HepG2 (cell line): Measurements from ENCODE around the gene CCDC85C. TPM values are rescaled to one million over a fixed set of nuclear protein-coding genes. Genes with fewer than 3 reads are reported as not detected.

ENCODE experiments used
- ATAC-seq: fragments of 200-7000 bp; cut with Tn5 transposase; 3 replicates; pipeline ENCODE4 v1.9.1; 2020; ENCODE audit warnings: mild to moderate bottlenecking, moderate library complexity
- BruUV-seq: library from RNA; stranded (reverse); fragments of 400-500 nt; replicated peaks from 2 replicates; lab custom pipeline; 2021; lab: Mats Ljungman, UMichigan
- CTCF ChIA-PET: fragments of 300-600 bp; formaldehyde crosslinking; extraction: SDS; loops from one replicate; lab custom pipeline; 2021; ENCODE audit warnings: low total read pairs, inconsistent platforms, low intra/inter-chr PET ratio; lab: Yijun Ruan, JAX
- POLR2A ChIA-PET: fragments of 350-600 bp; sonication (Branson Sonifier 250); formaldehyde crosslinking; loops from one replicate; lab custom pipeline; 2020; ENCODE audit warnings: antibody characterized with exemption, inconsistent platforms; lab: Yijun Ruan, JAX
- DNase-seq: peaks from one replicate; pipeline ENCODE4 v3.0.0-alpha.2; 2015; ENCODE audit warnings: low spot score
- FAIRE-seq: peaks from 3 replicates; lab custom pipeline; 2011; peaks lifted over from hg19 to GRCh38; lab: Jason Lieb, UNC
- H2AFZ ChIP-seq: one replicate; pipeline ENCODE4 v1.6.1; 2011; ENCODE audit warnings: low read length, inconsistent platforms
- H3K27ac ChIP-seq: fragments of 300-600 bp; 3 replicates; pipeline ENCODE4 v1.8.0; 2011; ENCODE audit warnings: mixed run types, mild to moderate bottlenecking, mixed read lengths, low read length, inconsistent platforms; ENCODE audit not compliant: insufficient read depth; ENCODE audit errors: extremely low read length
- H3K27me3 ChIP-seq, 2 experiments: fragments of 200-600 bp in 1 of 2; 2 replicates in 1 of 2; 3 replicates in 1 of 2; pipeline versions ENCODE4 v1.6.0 to v1.8.0; 2011; ENCODE audit warnings: low read length in 2 of 2, mild to moderate bottlenecking in 2 of 2, moderate library complexity in 2 of 2, inconsistent platforms in 1 of 2; ENCODE audit not compliant: insufficient read depth in 2 of 2, control insufficient read depth in 1 of 2
- H3K36me3 ChIP-seq, 2 experiments: fragments of 200-600 bp in 1 of 2; replicated peaks in 1 of 2; 2 replicates in 1 of 2; 3 replicates in 1 of 2; pipeline versions ENCODE4 v1.5.1 to v1.8.0; 2011; ENCODE audit warnings: low read length in 2 of 2, inconsistent platforms in 1 of 2; ENCODE audit not compliant: insufficient read depth in 2 of 2, control insufficient read depth in 1 of 2
- H3K4me1 ChIP-seq: 2 replicates; pipeline ENCODE4 v1.5.1; 2012; ENCODE audit warnings: low read length, inconsistent platforms; ENCODE audit not compliant: insufficient read depth
- H3K4me2 ChIP-seq: 2 replicates; pipeline ENCODE4 v1.6.0; 2011; ENCODE audit warnings: low read depth, low read length, inconsistent platforms
- H3K4me3 ChIP-seq, 3 experiments: fragments of 200-600 bp in 1 of 3; sonication (generic), shearing (Covaris generic) in 1 of 3; replicated peaks in 1 of 3; 2 replicates each; pipeline ENCODE4 v1.5.1; 2011 to 2016; ENCODE audit warnings: low read length in 3 of 3, inconsistent platforms in 2 of 3, low read depth in 2 of 3, mild to moderate bottlenecking in 2 of 3, control low read depth in 1 of 3, mixed read lengths in 1 of 3; ENCODE audit not compliant: insufficient read depth in 1 of 3
- H3K79me2 ChIP-seq: one replicate; pipeline ENCODE4 v1.6.1; 2011; ENCODE audit warnings: low read length, inconsistent platforms; ENCODE audit not compliant: insufficient read depth
- H3K9ac ChIP-seq: 2 replicates; pipeline ENCODE4 v1.6.0; 2011; ENCODE audit warnings: mild to moderate bottlenecking, low read depth, low read length, inconsistent platforms; ENCODE audit not compliant: insufficient read depth
- H3K9me3 ChIP-seq: 2 replicates; pipeline ENCODE4 v1.5.1; 2012; ENCODE audit warnings: mild to moderate bottlenecking, low read length
- H4K20me1 ChIP-seq: 2 replicates; pipeline ENCODE4 v1.6.0; 2011; ENCODE audit warnings: inconsistent platforms, mild to moderate bottlenecking, low read length, moderate library complexity; ENCODE audit not compliant: insufficient read depth
- AGO2 ChIP-seq: fragments of 200-400 bp; formaldehyde crosslinking; optimal IDR thresholded peaks from 2 replicates; pipeline ENCODE3; 2017; ENCODE audit warnings: mild to moderate bottlenecking, low read depth, low read length, moderate library complexity
- ARNTL ChIP-seq: sonication (generic); formaldehyde crosslinking; IDR thresholded peaks from 2 replicates; pipeline ENCODE4 v1.4.0; 2020; ENCODE audit warnings: mild to moderate bottlenecking, missing genetic modification reagents
- FOXA1 ChIP-seq, 2 experiments: fragments of 450-650 bp in 1 of 2; sonication (generic) in 1 of 2; formaldehyde crosslinking in 1 of 2; IDR thresholded peaks; 2 replicates each; pipeline versions ENCODE4 v1.4.0 to v1.6.1; 2016 to 2020; ENCODE audit warnings: missing genetic modification reagents in 1 of 2
- HHEX ChIP-seq: IDR thresholded peaks from 2 replicates; pipeline ENCODE4 v1.6.1; 2016; ENCODE audit warnings: control low read depth
- PTBP1 ChIP-seq: fragments of 200-400 bp; formaldehyde crosslinking; IDR thresholded peaks from 2 replicates; pipeline ENCODE4 v1.6.1; 2018; ENCODE audit warnings: low read length, low read depth; ENCODE audit not compliant: poor library complexity, severe bottlenecking
- TCF12 ChIP-seq, 2 experiments: fragments of 450-650 bp in 1 of 2; sonication (generic) in 1 of 2; formaldehyde crosslinking in 1 of 2; IDR thresholded peaks; 2 replicates each; pipeline versions ENCODE4 v1.6.1 to v1.8.0; 2017 to 2022; ENCODE audit warnings: antibody characterized with exemption in 1 of 2, mild to moderate bottlenecking in 1 of 2, missing genetic modification reagents in 1 of 2, moderate library complexity in 1 of 2
- TP53 ChIP-seq: sonication (generic); formaldehyde crosslinking; conservative IDR thresholded peaks from 2 replicates; pipeline ENCODE4 v1.4.0; 2020; ENCODE audit warnings: missing genetic modification reagents
- ZBTB26 ChIP-seq: IDR thresholded peaks from 2 replicates; pipeline ENCODE4 v1.6.1; 2016; ENCODE audit warnings: missing compliant biosample characterization, missing genetic modification reagents, borderline replicate concordance
- ZNF205 ChIP-seq: IDR thresholded peaks from 2 replicates; pipeline ENCODE4 v1.6.1; 2018; ENCODE audit warnings: missing biosample characterization, missing genetic modification reagents
- ZNF24 ChIP-seq: fragments of 450-650 bp; IDR thresholded peaks from 2 replicates; pipeline ENCODE4 v1.6.1; 2017; ENCODE audit warnings: antibody characterized with exemption, mild to moderate bottlenecking
- ZNF296 ChIP-seq: sonication (generic); formaldehyde crosslinking; conservative IDR thresholded peaks from 2 replicates; pipeline ENCODE4 v1.5.0; 2020; ENCODE audit warnings: mild to moderate bottlenecking, missing genetic modification reagents
- ZNF343 ChIP-seq: sonication (generic); formaldehyde crosslinking; IDR thresholded peaks from 2 replicates; pipeline ENCODE4 v1.4.0; 2020; ENCODE audit warnings: mild to moderate bottlenecking, missing genetic modification reagents
- ZNF44 ChIP-seq: sonication (generic); formaldehyde crosslinking; IDR thresholded peaks from 2 replicates; pipeline ENCODE4 v1.5.1; 2020; ENCODE audit warnings: mild to moderate bottlenecking, missing genetic modification reagents
- ZNF446 ChIP-seq: sonication (generic); formaldehyde crosslinking; IDR thresholded peaks from 2 replicates; pipeline ENCODE4 v1.5.0; 2020; ENCODE audit warnings: mild to moderate bottlenecking, missing genetic modification reagents
- WGBS: methylation state at CpG from one replicate; pipeline ENCODE4 v1.1.6; 2017; ENCODE audit warnings: low lambda C conversion rate; 5-methylcytosine and 5-hydroxymethylcytosine counted together
- in situ Hi-C: cut with HindIII; loops from 2 replicates; pipeline ENCODE4 v1.10.0; 2017; ENCODE audit warnings: low pct_unique_long_range_greater_than_20kb; ENCODE audit not compliant: extremely low pct_ligation_motif_present
- intact Hi-C: fragments of 100-400 bp; cut with micrococcal nuclease; formaldehyde crosslinking; loops from one replicate; pipeline ENCODE4 v1.10.0; 2022; ENCODE audit not compliant: unreplicated experiment
- polyA plus RNA-seq, 8 experiments: library from polyadenylated mRNA; depleted of rRNA in 3 of 8; stranded (reverse) in 7 of 8; unstranded in 1 of 8; fragments of >200 nt; fragmentation: Illumina TruSeq in 4 of 8; extraction: Trizol in 4 of 8; gene quantifications; 2 replicates each; pipeline versions ENCODE4 v1.2.1 to v1.2.3, GENCODE V29; 2011 to 2016; ENCODE audit warnings: low read depth in 4 of 8, missing spikeins in 1 of 8, mixed read lengths in 1 of 8; ENCODE audit not compliant: insufficient read depth in 1 of 8
- total RNA-seq, 5 experiments: library from RNA; depleted of rRNA; stranded (reverse); fragments of >200 nt; fragmentation: Illumina TruSeq; extraction: Trizol; gene quantifications; 2 replicates each; pipeline ENCODE4 v1.2.3, GENCODE V29; 2016; ENCODE audit warnings: low read depth in 1 of 5
- TF ChIP-seq, protein P1 (sequence below): IDR thresholded peaks from 2 replicates; pipeline ENCODE4 v1.6.1; 2012; ENCODE audit warnings: inconsistent platforms
- TF ChIP-seq, protein P2 (sequence below): sonication (generic); formaldehyde crosslinking; IDR thresholded peaks from 2 replicates; pipeline ENCODE4 v1.4.0; 2020; ENCODE audit warnings: missing genetic modification reagents

CCDC85C gene
- total and polyA plus RNA-seq, 2 of the 13 experiments (the other 11 are each of a cell fraction or from before 2014, with no cell fraction given): 18.8 to 43.8 TPM

DNA sequence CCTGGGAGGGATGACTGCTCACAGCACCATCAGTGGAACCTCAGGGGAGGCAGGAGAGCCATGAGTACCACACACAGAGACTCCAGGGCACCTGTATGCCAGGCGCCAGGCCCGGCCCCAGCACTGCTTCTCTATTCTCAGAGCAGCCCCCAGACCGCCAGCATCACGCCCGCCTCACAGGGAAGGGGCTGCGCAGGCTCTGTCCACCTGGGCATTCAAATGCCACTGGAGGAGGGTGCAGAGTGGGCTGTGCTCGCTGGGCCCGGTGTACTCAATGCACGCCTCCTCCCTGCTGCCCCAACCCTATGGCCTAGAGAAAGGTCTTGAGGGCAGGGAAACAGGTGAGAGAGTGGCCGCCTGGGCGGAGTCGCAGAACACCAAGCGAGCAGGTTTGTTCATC lies 43.6 kb downstream of the CCDC85C start:
- Histone ChIP-seq H3K27ac (no peak overlapping the region), H3K9ac (no peak overlapping the region), H3K36me3 (peaks cover 0 to 3% of the 10 kb centered on the region in 2 experiments; a peak in 2 of 5 replicates), H3K9me3 (no peaks in the 10 kb centered on the region), H4K20me1 (peaks cover 12% of the 10 kb centered on the region), H3K79me2 (peaks cover 94% of the 10 kb centered on the region), H3K27me3 (no peaks in the 10 kb centered on the region), H3K4me3 (no peak overlapping the region), H2AFZ (no peak overlapping the region), H3K4me2 (no peak overlapping the region), H3K4me1 (peaks cover 90% of the 10 kb centered on the region)
- WGBS: 97% methylated on average over 11 of the region's 13 CpGs
- in situ Hi-C loops (no loop called here), intact Hi-C loops (loop anchor here (5.0 kb wide), 1 partner anchor 67 kb away; no protein-coding TSS in a partner anchor)
- no TSS peak for BruUV-seq
- ChIA-PET POLR2A (no interaction called here), CTCF (no interaction called here)
- ATAC-seq (no peak), DNase-seq (no peak), FAIRE-seq (no peak)
- TF ChIP-seq AGO2: peak; percentile 29
- TF ChIP-seq, protein P1, sequence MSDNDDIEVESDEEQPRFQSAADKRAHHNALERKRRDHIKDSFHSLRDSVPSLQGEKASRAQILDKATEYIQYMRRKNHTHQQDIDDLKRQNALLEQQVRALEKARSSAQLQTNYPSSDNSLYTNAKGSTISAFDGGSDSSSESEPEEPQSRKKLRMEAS: no peak

- Histone ChIP-seq H3K36me3 (peaks cover 0 to 3% of the 10 kb centered on the region in 2 experiments; a peak in 2 of 5 replicates), H4K20me1 (peaks cover 15% of the 10 kb centered on the region), H3K4me1 (peaks cover 90% of the 10 kb centered on the region), H3K27me3 (no peaks in the 10 kb centered on the region), H3K27ac (peak overlapping the region; percentile 19), H3K4me2 (no peak overlapping the region), H3K79me2 (peaks cover 93% of the 10 kb centered on the region), H3K4me3 (no peak overlapping the region), H2AFZ (no peak overlapping the region), H3K9ac (0 out of 2 replicates have a peak overlapping the region, but pooled peaks have one; percentile 9), H3K9me3 (no peaks in the 10 kb centered on the region)
- ATAC-seq: no peak
- POLR2A ChIA-PET: no interaction called here
- 97% methylated on average over 16 of the region's 16 CpGs for WGBS
- BruUV-seq: no TSS peak
- no peak for FAIRE-seq
- intact Hi-C loops: no loop called here
- in situ Hi-C loops: no loop called here
- DNase-seq: no peak
- CTCF ChIA-PET: no interaction called here
- TF ChIP-seq ARNTL (no peak), ZNF446 (CRISPR knock-in tag) (no peak), FOXA1 (IDR thresholded peaks at IDR 0.05) (no peak), FOXA1 (CRISPR knock-in tag; IDR thresholded peaks at IDR 0.05) (no peak), ZNF296 (CRISPR knock-in tag) (no peak), TP53 (CRISPR knock-in tag) (no peak), PTBP1 (no peak), TCF12 (IDR thresholded peaks at IDR 0.05) (no peak), TCF12 (CRISPR knock-in tag; IDR thresholded peaks at IDR 0.05) (no peak), ZNF343 (no peak), ZNF44 (no peak), HHEX (no peak), ZNF205 (CRISPR knock-in tag) (no peak), ZBTB26 (CRISPR knock-in tag) (no peak), ZNF24 (no peak)
- TF ChIP-seq, protein P2, sequence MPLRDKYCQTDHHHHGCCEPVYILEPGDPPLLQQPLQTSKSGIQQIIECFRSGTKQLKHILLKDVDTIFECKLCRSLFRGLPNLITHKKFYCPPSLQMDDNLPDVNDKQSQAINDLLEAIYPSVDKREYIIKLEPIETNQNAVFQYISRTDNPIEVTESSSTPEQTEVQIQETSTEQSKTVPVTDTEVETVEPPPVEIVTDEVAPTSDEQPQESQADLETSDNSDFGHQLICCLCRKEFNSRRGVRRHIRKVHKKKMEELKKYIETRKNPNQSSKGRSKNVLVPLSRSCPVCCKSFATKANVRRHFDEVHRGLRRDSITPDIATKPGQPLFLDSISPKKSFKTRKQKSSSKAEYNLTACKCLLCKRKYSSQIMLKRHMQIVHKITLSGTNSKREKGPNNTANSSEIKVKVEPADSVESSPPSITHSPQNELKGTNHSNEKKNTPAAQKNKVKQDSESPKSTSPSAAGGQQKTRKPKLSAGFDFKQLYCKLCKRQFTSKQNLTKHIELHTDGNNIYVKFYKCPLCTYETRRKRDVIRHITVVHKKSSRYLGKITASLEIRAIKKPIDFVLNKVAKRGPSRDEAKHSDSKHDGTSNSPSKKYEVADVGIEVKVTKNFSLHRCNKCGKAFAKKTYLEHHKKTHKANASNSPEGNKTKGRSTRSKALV (CRISPR knock-in tag): no peak
Measured at GRCh38 chr14:99559286-99559990, 44.6 kb downstream of the CCDC85C start.
